Urothelium cell line (cell line): ENCODE data around the gene MRPL43.

Experiments used
- DNase-seq: peaks from one replicate; pipeline ENCODE4 v3.0.0; 2011; ENCODE audit warnings: low spot score, mixed read lengths
- FAIRE-seq: peaks from 2 replicates; lab custom pipeline; 2011; peaks lifted over from hg19 to GRCh38; lab: Jason Lieb, UNC

MRPL43 gene

GRCh38 chr10:101020427-101021075, 33.3 kb upstream of the MRPL43 start:
- FAIRE-seq (no peak), DNase-seq (no peak)

GRCh38 chr10:101019440-101019703, 32.1 kb upstream of the MRPL43 start:
- FAIRE-seq (no peak), DNase-seq (no peak)

GRCh38 chr10:101018600-101019439, 31.5 kb upstream of the MRPL43 start:
- no peak for FAIRE-seq

GRCh38 chr10:101018118-101018599, 30.9 kb upstream of the MRPL43 start:
- FAIRE-seq: no peak
- no peak for DNase-seq

More at GRCh38 chr10:101018600-101019439, 31.5 kb upstream of the MRPL43 start:
- DNase-seq: peak; percentile 84

GRCh38 chr10:101016814-101017213, 29.5 kb upstream of the MRPL43 start:
- FAIRE-seq: no peak
- no peak for DNase-seq

- FAIRE-seq (no peak), DNase-seq (no peak)
Observed at GRCh38 chr10:101015582-101015973, 28.3 kb upstream of the MRPL43 start.

- DNase-seq (peak; percentile 62), FAIRE-seq (no peak)
Observed at GRCh38 chr10:101014966-101015581, 27.8 kb upstream of the MRPL43 start.

- DNase-seq (peak; percentile 66), FAIRE-seq (peak; percentile 85)
Observed at GRCh38 chr10:101014230-101014884, 27.1 kb upstream of the MRPL43 start.

- DNase-seq (no peak), FAIRE-seq (no peak)
Observed at GRCh38 chr10:101013365-101013825, 26.1 kb upstream of the MRPL43 start.

- peak; percentile 94 for FAIRE-seq
- peak; percentile 89 for DNase-seq
Observed at GRCh38 chr10:101012525-101013364, 25.4 kb upstream of the MRPL43 start.

GRCh38 chr10:101011517-101012423, 24.5 kb upstream of the MRPL43 start:
- no peak for FAIRE-seq
- DNase-seq: peak; percentile 50

GRCh38 chr10:101010329-101010728, 23.0 kb upstream of the MRPL43 start:
- DNase-seq (no peak), FAIRE-seq (no peak)

- FAIRE-seq: peak; percentile 80
- peak; percentile 46 for DNase-seq
Observed at GRCh38 chr10:101008823-101009423, 21.6 kb upstream of the MRPL43 start.

- DNase-seq (no peak), FAIRE-seq (no peak)
Observed at GRCh38 chr10:101007915-101008822, 20.9 kb upstream of the MRPL43 start.

GRCh38 chr10:101007099-101007711, 19.9 kb upstream of the MRPL43 start:
- DNase-seq (no peak), FAIRE-seq (no peak)

- DNase-seq (no peak), FAIRE-seq (no peak)
Observed at GRCh38 chr10:101006593-101007098, 19.3 kb upstream of the MRPL43 start.

GRCh38 chr10:101005869-101006567, 18.7 kb upstream of the MRPL43 start:
- no peak for FAIRE-seq

More at GRCh38 chr10:101005869-101006567, 18.7 kb upstream of the MRPL43 start:
- DNase-seq: no peak
